Stimulated activated CD4-positive, alpha-beta T cell treated with anti-CD3 and anti-CD28 coated beads, Interleukin-2, amount 100 ng/mL, for 24 hours (primary cell): Measurements from ENCODE around the gene NRXN2.

Source experiments
- DNase-seq, 2 donors: peaks; one replicate each; pipeline ENCODE4 v3.0.0-alpha.2; 2020

Gene NRXN2

DNA sequence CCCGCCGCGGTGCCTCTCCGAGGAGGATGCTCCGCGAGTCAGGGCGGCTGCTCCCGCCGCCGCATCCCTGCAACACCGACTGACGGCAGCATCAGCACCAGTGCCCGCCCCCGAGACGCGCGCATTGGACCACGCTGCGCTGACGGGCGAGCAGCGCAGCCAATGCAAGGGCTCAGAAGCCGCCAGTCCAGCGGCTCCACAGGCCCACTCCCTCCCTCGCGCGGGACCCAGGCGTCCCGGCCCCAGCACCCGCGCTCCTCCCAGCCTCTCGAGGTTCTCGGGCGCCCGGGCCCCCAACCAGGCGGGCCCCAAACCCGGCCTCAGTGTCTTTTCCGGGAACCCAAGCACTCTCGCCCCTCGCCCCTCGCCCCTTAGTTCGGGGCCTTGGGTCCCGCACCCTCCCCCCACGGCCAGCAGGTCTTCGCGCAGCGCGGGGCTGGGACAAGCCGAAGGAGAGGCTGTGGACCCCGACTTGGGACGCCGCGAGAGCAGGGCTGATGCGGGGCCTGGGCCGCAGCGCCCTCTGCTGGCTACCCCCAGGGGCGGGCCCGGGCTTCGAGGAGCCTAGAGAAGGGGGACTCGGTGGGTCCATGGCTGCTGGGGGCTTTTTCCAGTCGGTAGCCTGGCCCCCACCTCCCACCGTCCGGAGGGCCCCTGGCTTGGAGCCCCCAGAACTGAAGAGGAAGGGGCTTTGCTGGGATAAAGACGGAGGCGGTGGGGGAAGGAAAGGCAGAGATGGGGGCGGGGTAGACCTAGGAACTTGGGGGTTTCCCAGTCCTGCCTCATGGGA, at the start of gene NRXN2:
NRXN2 (minus strand) TSS at position 81 of the 790 bp plus-strand sequence. CDS start 9,498 bp downstream, outside the sequence.
- DNase-seq, result peak; percentile 87 to 91

DNA sequence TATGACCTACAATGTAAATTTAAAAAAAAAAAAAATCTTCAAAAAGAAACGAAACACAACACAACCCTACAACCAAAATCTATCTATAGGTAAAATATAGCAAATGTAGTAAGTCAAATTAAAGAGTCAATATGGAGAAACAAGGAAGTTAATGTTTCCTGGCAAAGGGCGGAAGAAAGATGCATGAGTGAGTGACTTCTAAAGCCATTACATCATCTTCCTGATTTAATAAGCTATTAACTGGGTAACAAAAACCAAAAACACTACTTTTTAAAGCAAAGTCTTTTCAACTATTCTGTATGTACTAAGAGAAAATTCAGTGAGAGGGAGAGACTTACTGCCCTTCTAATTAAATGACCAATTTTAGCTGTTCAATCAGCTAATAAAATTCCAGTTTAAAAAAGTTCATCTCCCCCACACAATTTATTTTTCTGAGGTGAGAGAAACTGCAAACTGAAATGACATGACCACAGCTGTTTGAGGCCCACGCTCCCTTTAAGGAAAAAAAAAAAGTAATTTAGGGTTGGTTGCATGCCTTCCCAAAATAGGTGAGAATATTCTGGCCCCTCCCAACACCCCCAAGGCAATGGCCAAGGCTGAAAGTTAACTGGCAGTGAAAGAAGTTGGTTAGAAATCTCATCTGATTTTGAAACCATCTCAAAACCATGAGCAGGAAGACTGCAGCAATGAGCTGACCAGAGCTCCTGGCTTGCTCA, 49.5 kb upstream of the NRXN2 start:
- DNase-seq, result no peak

DNA sequence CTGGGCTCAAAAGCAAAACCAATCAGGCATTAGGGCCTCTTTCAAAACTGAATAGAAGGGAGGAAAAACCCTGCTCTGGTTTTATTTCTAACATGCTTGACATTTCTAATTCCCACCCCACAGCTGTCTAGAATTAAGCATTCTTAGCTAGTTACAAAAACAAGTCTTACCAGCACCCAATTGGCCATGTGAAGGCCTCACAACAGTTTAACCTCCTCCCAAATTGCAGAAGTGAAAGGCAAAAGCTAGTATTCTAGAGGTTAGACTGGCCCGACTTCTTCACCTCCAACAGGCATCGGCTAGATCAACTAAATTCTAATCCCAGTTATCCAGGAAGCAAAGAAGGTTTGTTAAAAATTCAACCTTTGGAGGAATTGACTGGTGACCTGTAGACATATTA, 48.9 kb upstream of the NRXN2 start:
- no peak for DNase-seq

DNA sequence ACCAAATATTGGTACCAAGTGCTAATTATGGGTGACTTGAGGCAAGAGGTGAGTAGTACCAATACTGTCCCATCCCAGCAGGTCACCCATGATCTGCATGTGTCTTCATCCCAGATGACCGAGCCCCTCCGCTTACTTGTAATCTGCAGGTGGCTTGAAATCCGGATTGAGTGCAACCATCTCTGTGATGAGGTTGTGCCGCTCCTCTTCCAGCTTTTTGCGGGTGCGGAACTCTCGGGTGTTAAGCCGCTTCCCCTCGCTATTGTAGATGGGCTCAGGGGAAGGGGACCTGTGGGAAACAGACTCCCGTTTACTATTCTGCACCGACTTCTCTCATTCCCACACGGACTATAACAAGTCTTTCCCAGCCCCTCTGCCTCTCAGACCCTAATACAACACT, 47.1 kb upstream of the NRXN2 start:
- no peak for DNase-seq

DNA sequence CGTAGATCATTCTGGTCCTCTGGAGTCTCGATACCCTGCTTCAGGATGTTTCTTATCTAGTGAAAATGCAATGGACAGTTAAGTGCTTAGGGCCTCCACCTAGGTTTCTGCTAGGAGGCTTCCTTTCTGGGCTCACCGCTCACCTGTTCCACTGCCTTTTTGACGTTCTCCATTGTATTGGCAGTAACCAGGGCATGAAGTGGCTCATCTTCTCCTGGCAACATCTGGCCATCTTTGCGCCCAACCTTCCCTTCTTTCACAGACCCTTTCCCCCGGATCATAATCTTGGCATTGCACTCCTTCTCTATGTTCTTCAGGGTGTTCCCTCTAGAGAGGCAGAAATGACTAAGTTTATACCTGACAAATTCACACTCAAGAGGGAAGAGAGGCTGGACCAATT, 46.3 kb upstream of the NRXN2 start:
- no peak for DNase-seq

DNA sequence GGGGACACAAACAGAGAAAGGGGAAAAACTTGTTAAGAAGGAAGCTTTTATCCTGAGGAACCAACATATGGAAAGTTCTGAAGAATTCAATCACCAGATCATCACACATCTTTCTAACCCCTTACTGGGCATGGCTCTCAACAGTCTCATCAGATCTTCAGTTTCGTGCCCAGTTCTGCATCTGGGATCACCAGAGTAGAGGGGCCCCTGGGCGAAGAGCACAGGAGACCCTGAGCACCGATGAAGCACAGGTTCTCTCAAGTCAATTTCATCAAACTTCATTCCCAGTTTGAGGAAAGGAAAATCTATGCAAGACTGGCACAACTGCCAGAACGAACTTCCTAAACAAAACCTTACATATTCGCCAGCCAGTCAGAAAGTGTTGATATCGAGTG, 45.3 kb upstream of the NRXN2 start:
- no peak for DNase-seq

DNA sequence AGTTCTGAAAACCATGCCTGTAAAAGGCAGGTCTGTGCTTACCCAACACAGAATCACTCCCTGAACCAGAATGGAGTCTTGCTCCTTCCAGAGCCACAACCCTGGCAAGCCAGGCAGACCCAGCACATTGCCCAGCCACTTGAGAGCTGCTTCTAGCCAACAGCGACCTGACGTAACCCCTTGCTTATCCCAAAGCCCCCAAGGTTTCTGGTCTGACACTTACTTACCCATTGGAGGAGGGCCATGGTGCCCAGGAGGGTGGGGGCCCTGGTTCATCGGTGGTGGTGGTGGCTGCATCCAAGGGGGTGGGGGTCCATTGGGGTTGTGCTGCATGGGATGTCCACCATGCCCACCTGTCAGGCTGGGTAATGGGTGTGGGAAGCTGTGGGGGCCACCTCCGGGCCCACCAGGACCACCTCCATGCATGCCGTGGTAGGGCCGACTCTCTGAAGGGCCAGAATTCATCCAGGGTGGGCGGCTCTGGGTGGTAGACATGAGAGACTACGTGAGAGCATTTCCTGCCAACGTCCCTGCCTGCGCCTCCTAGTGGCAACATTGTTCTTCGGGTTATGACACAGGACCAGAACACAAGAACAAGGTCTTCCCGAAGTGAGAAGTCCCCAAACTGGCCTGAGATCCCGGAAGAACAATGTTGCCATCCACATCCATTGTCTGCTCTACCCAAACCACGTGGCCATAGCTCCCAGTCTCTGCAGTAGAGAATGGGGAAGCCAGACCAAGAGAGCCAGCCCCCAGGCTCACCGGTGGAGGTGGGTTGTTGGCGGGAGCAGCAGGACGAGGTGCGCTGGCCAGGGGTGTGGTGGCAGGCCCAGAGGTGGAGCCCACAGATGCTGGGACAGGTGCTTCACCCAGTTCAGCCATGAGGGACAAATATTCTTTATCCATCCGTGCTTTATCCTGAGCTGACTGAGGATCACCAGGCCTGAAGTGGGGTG, 44.6 kb upstream of the NRXN2 start:
- peak; percentile 86 to 89 for DNase-seq

DNA sequence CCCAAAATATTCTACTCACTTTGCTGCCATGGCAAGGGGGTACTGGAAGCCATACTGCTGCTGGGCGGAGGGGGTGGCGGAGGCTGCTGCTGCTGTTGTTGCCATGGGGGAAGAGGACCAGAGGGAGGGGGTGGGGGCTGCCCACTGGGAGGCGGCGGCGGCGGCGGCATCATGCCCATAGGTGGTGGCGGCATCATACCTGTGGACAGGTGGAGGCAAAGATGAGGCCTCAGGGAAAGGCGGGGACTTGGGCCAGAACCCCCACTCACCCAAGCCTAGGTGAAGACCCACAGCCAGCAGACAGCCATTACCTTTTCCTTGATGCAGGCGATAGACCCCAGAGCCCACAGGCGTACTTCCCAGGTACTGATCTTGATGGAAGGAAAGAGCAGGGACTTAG, 43.9 kb upstream of the NRXN2 start:
- DNase-seq, result no peak

DNA sequence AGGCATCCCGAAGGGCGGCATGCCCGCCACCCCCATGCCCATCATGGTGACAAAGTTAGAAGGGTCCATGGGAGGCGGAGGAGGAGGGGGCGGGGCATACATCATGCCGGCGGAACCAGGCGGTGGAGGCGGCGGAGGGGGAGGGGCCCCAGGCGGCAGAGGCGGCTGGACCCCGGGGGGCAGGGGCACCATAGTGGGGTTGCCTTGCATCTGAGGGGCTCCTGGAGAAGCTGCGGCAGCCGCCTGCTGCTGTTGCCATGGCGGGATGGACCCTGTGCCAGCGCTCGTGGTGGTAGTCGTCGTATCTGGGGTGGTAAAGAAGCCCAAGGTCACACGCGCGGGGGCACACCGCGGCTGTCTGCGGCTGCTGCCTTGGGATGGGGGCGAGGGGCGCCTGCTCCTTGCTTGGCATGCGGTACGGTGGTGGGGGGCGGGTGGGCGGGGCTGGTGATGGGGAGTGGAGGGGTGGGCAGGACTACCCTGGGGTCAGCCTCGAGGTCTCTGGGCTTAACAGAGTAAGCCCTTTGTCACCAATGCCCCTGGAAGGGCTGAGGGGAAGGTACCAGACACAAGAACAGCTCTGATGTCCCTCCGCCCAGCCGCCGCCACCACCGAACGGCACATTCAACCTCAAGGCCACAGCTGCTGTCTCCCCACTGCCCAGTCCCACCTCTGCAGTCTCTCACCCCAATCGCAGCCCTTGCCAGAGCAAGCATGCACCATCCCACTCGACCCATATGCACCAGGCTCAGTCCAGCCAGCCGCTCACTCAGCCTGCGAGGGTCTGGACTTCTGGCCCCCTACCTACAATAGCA, 43.1 kb upstream of the NRXN2 start:
- no peak for DNase-seq

DNA sequence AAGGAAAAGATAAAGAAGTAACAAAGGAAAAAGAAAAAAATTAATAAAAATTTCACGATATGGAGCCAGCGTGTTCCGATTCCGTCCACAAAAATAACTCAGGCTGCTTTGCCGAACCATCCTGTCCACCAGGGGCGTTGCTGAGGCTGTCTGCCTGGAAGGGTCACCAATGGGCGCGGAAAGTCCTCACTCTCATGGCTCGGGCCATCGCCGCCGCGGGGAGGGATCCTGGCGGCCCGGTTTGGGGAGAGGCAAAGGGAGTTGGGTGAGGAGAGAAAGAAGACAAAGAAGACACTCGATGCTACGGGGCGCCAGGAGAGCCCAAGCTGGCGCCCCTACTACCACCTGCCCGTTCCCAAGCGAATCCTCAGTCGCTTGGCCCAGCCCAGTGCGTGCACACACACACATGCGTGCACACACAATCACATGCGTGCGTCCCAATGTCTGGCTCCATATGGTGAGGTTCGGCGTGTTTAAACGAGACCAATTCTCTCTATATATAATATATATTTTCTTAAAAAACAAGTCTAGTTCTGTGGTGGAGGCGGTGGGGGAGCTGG, 42.4 kb upstream of the NRXN2 start:
- no peak for DNase-seq

DNA sequence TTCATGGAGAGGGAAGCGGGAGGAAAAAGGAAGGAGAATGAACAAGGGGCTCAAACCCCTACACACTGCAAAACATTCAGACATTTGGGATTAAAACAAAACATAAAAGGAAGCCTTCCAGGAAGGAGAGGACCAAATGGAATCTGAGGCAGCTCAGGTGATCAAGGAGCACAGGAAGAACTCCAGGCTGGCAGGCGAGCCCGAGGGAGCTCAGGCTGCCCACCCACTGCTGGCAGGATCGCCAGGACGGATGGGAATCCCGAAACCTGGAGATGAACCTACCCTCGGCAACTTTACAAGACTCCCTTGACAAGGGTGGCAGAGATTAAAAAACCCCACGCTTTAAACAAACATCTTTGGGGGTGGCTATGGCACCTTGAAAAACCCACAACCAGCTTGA, 41.8 kb upstream of the NRXN2 start:
- DNase-seq, result no peak

DNA sequence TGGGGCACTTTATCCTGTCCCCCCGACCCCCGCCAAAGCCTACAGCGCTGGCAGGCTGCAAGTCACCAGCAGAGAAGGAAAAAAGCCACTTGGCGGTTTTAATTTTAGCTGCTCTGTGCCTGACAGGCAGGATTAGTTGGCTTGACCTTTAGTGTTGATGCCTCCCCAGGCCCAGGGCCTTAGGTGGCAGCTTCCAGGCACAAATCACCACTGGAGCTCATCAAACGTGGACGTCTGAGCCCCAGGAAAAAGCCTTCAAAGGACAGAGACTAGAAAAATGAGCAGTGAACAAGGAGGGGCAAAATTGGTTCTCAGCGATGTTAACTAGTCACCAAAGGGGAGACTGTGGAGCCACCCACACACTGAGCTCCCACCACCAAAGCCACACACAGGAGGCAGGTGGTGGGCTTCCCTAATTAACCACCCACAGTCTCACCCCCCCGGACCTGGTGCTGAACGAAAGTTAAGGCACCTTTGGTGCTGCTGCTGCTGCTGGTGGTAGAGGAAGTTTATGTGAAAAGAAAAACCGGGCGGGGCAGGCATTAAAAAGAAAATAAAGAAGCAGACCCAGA, 41.1 kb upstream of the NRXN2 start:
- peak; percentile 32 to 56 for DNase-seq

DNA sequence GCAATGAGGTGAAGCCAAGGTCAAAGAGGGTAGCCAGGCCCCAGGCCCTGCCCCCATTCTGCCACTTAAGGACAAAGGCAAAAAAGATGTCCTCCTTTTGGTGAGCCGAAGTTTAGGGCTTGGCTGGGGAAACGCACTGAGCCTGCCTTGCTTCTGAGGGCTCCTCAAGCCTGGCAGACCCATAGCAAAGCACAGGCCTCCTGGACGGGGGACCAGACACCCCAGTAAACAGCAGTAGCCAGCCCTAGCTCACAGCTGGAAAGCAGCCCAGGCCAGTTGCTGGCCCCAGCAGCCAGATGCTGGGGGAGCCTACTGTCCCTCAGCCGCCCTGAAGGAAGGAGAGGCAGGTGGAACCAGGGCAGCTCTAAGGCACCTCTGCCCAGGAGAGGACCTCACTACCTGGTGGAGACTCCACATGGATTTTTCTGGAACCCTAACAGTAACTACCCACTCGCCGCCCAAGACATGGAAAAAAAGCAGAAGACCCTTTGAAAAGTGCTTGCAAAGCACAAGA, 40.6 kb upstream of the NRXN2 start:
- no peak for DNase-seq

DNA sequence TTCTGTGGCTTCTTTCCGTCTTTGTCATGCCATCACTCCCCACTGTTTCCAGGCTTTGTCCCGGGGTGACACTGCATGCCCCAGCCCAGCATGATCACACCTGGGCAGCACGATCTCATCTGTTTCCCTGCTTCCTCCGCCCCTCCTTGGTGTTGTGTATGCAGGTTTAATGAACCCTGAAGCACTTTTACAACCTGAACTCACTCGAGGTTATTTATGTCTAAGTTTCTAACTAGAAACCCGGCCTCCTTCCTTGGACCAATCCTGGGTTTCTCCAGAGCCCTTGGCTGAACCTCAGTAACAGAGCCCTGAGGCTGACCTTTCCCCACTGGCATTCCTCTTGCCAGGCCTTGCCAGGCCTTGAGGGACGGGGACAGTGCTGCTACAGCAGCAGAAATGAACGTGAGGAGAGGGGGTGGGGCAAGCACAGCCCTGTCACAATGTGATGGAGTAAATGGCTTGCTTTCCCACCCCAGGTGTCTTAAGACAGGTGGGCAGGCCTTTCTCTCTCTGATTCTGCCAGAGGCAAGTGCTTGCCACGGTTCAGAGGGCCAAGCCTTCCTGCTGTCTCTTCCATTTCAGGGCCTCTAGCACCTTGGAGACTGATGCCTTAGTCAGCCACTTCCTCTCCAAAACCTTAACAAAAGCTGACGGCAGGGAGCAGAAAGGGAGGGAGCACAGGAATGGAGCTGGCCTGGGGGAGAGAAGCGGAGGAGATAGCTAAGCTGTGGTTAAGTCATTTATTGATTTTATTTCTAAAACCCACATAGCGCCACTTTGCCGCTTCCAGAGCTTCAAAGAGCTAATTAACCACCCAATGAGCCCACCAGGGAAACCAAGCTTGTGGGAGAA, 39.9 kb upstream of the NRXN2 start:
- no peak for DNase-seq

DNA sequence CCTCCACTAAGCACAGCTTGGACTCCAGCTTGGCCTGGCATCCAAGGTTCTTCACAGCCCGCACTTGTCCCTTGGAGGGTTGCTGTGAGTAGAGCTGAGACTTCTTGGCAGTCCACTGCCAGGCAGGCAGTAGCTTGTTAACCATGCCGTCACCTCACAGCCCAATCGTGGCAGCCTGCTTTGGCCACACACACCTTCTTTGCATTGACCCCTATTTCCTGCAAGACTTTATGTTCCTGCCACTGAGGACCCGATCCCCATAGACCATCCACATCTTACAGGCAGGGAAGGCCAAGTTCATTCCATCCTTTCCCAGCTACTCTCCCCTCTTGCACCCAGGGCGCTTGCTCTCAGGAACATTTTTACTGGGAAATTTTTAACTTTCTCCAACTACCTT, 39.3 kb upstream of the NRXN2 start:
- DNase-seq, result peak in 1 of 2 donors; percentile 24

DNA sequence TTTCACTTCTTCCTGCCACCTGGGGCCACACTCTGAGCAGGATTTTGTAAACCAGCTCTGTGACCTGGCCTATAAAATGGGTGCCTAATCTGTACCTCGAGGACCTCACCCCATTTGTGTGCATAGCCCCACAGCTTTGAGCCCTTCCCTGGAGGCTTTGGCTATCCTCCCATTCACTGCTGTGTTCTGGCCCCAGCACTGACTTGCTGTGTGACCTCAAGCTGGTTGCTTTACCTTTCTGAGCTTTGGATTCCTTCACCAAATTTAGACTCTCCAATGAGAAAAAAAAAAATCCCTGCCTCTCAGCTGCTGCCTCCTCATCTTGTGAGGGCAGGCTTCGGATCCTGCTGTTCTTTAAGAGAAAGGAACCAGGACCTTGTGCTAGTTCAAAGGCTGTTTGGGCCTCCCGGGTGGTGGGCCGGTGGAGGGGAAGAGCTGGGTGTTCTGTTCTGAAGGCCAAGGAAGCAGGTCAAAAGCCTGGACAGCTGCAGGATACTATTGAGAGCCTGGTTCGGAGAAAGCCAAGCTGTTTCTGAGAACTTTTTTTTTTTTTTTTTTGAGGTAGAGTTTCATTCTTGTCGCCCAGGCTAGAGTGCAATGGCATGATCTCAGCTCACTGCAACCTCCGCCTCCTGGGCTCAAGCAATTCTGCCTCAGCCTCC, 37.9 kb upstream of the NRXN2 start:
- no peak for DNase-seq

DNA sequence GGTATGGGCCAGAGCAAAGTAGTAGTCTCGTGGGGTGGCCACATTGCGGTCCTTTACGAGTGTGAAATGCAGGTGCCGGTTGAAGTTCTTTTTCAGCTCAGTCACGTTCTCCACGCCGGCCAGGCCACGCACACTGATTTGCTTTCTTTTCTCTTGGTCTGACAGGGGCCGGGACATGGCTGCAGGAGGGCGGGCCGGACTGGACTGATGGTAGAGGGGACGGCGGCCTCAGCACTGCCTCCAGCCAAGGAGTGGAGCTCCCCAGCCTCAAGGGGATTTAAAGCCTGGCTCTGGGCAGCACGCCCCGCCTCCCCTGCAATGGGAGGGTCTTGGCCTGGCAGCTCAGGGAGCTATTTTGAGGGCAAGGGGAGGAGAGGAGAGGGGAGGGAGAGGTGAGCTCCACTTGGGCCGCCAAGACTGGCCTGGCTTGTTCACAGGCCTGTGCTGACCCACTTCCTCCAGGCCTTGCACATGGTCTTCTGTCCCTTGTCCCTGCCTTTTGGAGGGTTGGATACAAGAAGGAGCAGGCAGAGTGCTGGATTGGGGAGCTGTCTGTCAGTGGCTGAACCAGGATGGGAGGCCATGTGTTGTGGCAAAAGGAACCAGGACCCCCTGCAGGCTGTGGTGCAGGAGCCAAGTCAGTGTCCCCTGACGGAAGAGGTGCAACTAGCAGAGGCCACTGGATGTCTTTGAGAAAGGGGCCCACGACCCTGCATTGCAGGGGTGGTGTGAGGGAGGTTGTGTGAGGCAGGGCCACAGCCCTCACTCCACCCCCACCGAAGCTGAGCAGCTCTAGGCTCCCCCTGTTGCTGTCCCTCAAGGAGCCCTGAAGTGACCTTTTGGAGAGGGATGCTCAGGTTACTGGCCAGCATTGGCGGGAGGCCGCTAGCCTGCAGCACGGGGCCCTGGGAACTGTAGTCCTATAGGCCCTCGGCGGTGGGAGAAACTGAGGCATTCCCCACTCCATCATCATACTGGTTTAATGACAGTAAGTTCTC, 37.0 kb upstream of the NRXN2 start, which contains the start of gene PYGM:
PYGM (minus strand) TSS at position 253 of the 998 bp plus-strand sequence; CDS start at position 177, 76 bp downstream.
- DNase-seq, result no peak

DNA sequence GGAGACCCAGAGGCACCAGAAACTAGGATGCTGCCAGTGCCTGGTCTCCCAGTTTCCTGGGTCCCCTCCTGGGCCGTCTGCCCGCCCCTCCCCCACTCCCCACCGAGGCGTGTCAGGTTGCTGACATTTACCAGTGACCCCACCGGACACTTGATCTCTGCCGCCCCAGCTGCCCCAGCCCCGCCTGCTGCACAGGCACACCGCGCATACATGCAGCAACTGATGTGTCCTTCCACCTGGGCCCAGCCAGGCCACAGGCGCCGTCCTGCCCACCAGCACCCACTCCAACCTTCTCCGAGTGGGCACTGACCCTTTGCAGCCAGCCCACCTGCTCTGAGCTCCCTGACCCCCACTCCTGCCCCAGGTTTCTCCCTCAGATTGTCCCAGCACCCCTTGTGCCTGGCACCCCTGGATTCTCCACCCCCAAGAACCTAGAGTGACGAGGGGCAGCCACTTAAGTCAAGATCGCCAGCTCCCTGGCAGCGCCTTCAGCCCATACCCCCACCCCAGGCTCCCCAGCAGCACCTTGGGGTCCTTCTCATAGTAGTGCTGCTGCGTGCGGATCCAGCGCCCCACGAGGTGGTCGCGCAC, 36.2 kb upstream of the NRXN2 start:
- no peak for DNase-seq
